Mesenchymal stem cell (in vitro differentiated cells and primary cell): ENCODE results near the gene ANXA1.
A peak's percentile ranks its signal among the peaks of the same experiment; 100 is the strongest.

Experiments
- DNase-seq: peaks from one replicate; pipeline ENCODE4 v3.0.0-alpha.2; 2013
- H2AFZ ChIP-seq: one replicate; pipeline ENCODE4 v1.6.1; 2013; ENCODE audit warnings: low read depth, mild to moderate bottlenecking, control low read depth, inconsistent platforms, low read length, moderate library complexity
- H2AK5ac ChIP-seq: 2 replicates; pipeline ENCODE4 v1.6.1; 2013; ENCODE audit warnings: low read length, moderate library complexity, mild to moderate bottlenecking, inconsistent platforms; ENCODE audit not compliant: severe bottlenecking
- H2BK120ac ChIP-seq: one replicate; pipeline ENCODE4 v1.6.1; 2013; ENCODE audit warnings: low read depth, mild to moderate bottlenecking, inconsistent platforms, low read length, moderate library complexity
- H2BK12ac ChIP-seq, 2 experiments: one replicate each; pipeline ENCODE4 v1.6.1; 2013; ENCODE audit warnings: inconsistent platforms in 2 of 2, low read length in 2 of 2, mild to moderate bottlenecking in 2 of 2, moderate library complexity in 2 of 2, control low read depth in 1 of 2
- H2BK15ac ChIP-seq: one replicate; pipeline ENCODE4 v1.6.1; 2013; ENCODE audit warnings: mild to moderate bottlenecking, low read depth, inconsistent platforms; ENCODE audit not compliant: poor library complexity, severe bottlenecking
- H2BK5ac ChIP-seq: 2 replicates; pipeline ENCODE4 v1.6.1; 2013; ENCODE audit warnings: low read depth, mild to moderate bottlenecking, low read length, control low read depth, inconsistent platforms; ENCODE audit not compliant: poor library complexity, severe bottlenecking
- H3K14ac ChIP-seq, 2 experiments: one replicate each; pipeline ENCODE4 v1.6.1; 2013; ENCODE audit warnings: inconsistent platforms in 2 of 2, low read length in 2 of 2, control low read depth in 1 of 2, mild to moderate bottlenecking in 1 of 2, moderate library complexity in 1 of 2
- H3K18ac ChIP-seq, 2 experiments: one replicate each; pipeline ENCODE4 v1.6.1; 2013; ENCODE audit warnings: inconsistent platforms in 2 of 2, low read length in 2 of 2, control low read depth in 1 of 2, low read depth in 1 of 2, mild to moderate bottlenecking in 1 of 2
- H3K23ac ChIP-seq, 2 experiments: one replicate each; pipeline ENCODE4 v1.6.1; 2013; ENCODE audit warnings: inconsistent platforms in 2 of 2, low read length in 2 of 2, mild to moderate bottlenecking in 2 of 2, moderate library complexity in 2 of 2, control low read depth in 1 of 2
- H3K27ac ChIP-seq: 2 replicates; pipeline ENCODE4 v1.5.1; 2013; ENCODE audit warnings: mild to moderate bottlenecking, moderate library complexity, low read length, control low read depth, inconsistent platforms; ENCODE audit not compliant: poor library complexity, severe bottlenecking
- H3K27me3 ChIP-seq, 2 experiments: 2 replicates each; pipeline versions ENCODE4 v1.6.1 to v1.7.0; 2013; ENCODE audit warnings: low read length in 2 of 2, mild to moderate bottlenecking in 2 of 2, moderate library complexity in 2 of 2, control low read depth in 1 of 2, inconsistent platforms in 1 of 2; ENCODE audit not compliant: control insufficient read depth in 1 of 2, insufficient read depth in 1 of 2
- H3K36me3 ChIP-seq, 2 experiments: 2 replicates each; pipeline versions ENCODE4 v1.6.1 to v1.7.0; 2013; ENCODE audit warnings: low read length in 2 of 2, control low read depth in 1 of 2, inconsistent platforms in 1 of 2, low read depth in 1 of 2, mild to moderate bottlenecking in 1 of 2; ENCODE audit not compliant: insufficient read depth in 2 of 2, control insufficient read depth in 1 of 2
- H3K4ac ChIP-seq, 2 experiments: one replicate each; pipeline ENCODE4 v1.6.1; 2013; ENCODE audit warnings: inconsistent platforms in 2 of 2, low read length in 2 of 2, mild to moderate bottlenecking in 2 of 2, moderate library complexity in 2 of 2, control low read depth in 1 of 2, low read depth in 1 of 2
- H3K4me1 ChIP-seq: 2 replicates; pipeline ENCODE4 v1.6.1; 2013; ENCODE audit warnings: low read depth, low read length, control low read depth; ENCODE audit not compliant: control insufficient read depth, insufficient read depth
- H3K4me2 ChIP-seq: 2 replicates; pipeline ENCODE4 v1.6.1; 2013; ENCODE audit warnings: low read length, mild to moderate bottlenecking, inconsistent platforms; ENCODE audit not compliant: poor library complexity, severe bottlenecking
- H3K4me3 ChIP-seq, 2 experiments: 2 replicates each; pipeline versions ENCODE4 v1.5.1 to v1.7.0; 2013; ENCODE audit warnings: low read length in 2 of 2, mild to moderate bottlenecking in 2 of 2, control low read depth in 1 of 2, low read depth in 1 of 2; ENCODE audit not compliant: insufficient read depth in 1 of 2
- H3K79me1 ChIP-seq: replicated peaks from 2 replicates; pipeline ENCODE4 v1.6.1; 2013; ENCODE audit warnings: mild to moderate bottlenecking, control low read depth, low read length, inconsistent platforms; ENCODE audit not compliant: poor library complexity, severe bottlenecking
- H3K9ac ChIP-seq: 2 replicates; pipeline ENCODE4 v1.7.0; 2013; ENCODE audit warnings: mild to moderate bottlenecking, low read length, moderate library complexity
- H3K9me3 ChIP-seq: 2 replicates; pipeline ENCODE4 v1.7.0; 2013; ENCODE audit warnings: mild to moderate bottlenecking, low read length; ENCODE audit not compliant: control insufficient read depth
- H4K8ac ChIP-seq: one replicate; pipeline ENCODE4 v1.6.1; 2013; ENCODE audit warnings: inconsistent platforms, mild to moderate bottlenecking, low read length, moderate library complexity
- H4K91ac ChIP-seq: one replicate; pipeline ENCODE4 v1.6.1; 2013; ENCODE audit warnings: mild to moderate bottlenecking, low read length, inconsistent platforms
- WGBS: methylation state at CpG from one replicate; pipeline ENCODE4 v1.1.7; 2013; ENCODE audit warnings: mixed read lengths; 5-methylcytosine and 5-hydroxymethylcytosine counted together

ANXA1 gene

GRCh38 chr9:73172901-73173215 lies 21.2 kb downstream of the ANXA1 start:
- no peaks in the 10 kb centered on the region for H3K9me3 ChIP-seq
- no peak overlapping the region for H4K91ac ChIP-seq
- H2BK120ac ChIP-seq: no peak overlapping the region
- H3K4me1 ChIP-seq: no peaks in the 10 kb centered on the region
- no peak overlapping the region for H3K4me3 ChIP-seq
- H2BK12ac ChIP-seq: no peak overlapping the region
- no peak overlapping the region for H2BK15ac ChIP-seq
- H3K23ac ChIP-seq: no peak overlapping the region
- no peak overlapping the region for H3K27ac ChIP-seq
- H3K18ac ChIP-seq: no peak overlapping the region
- no peak overlapping the region for H3K14ac ChIP-seq
- H2AFZ ChIP-seq: no peak overlapping the region
- peaks cover 0 to 40% of the 10 kb centered on the region in 2 experiments for H3K36me3 ChIP-seq
- H2BK5ac ChIP-seq: no peak overlapping the region
- H3K4me2 ChIP-seq: no peak overlapping the region
- WGBS: 79% methylated on average over 3 of the region's 3 CpGs
- H2AK5ac ChIP-seq: peak overlapping the region; percentile 24
- H3K27me3 ChIP-seq: no peaks in the 10 kb centered on the region
- H4K8ac ChIP-seq: no peak overlapping the region
- no peak overlapping the region for H3K4ac ChIP-seq
- H3K79me1 ChIP-seq: no peaks in the 10 kb centered on the region
- peak overlapping the region; percentile 6 for H3K9ac ChIP-seq
- DNase-seq: no peak

- Histone ChIP-seq H3K4me3 (no peak overlapping the region), H3K9ac (no peak overlapping the region), H3K18ac (no peak overlapping the region), H3K4me2 (no peak overlapping the region), H2BK5ac (no peak overlapping the region), H4K8ac (no peak overlapping the region), H3K14ac (no peak overlapping the region), H2BK12ac (no peak overlapping the region), H3K4me1 (no peaks in the 10 kb centered on the region), H3K9me3 (no peaks in the 10 kb centered on the region), H2AK5ac (no peak overlapping the region), H3K27ac (no peak overlapping the region), H2BK120ac (no peak overlapping the region), H3K27me3 (no peaks in the 10 kb centered on the region), H2BK15ac (no peak overlapping the region), H3K23ac (no peak overlapping the region), H3K4ac (no peak overlapping the region), H3K79me1 (no peaks in the 10 kb centered on the region), H2AFZ (no peak overlapping the region), H3K36me3 (peaks cover 0 to 31% of the 10 kb centered on the region in 2 experiments), H4K91ac (no peak overlapping the region)
- 92% methylated on average over 2 of the region's 3 CpGs for WGBS
- no peak for DNase-seq
These were observed 22.1 kb downstream of the ANXA1 start for GRCh38 chr9:73173557-73174329.

DNA sequence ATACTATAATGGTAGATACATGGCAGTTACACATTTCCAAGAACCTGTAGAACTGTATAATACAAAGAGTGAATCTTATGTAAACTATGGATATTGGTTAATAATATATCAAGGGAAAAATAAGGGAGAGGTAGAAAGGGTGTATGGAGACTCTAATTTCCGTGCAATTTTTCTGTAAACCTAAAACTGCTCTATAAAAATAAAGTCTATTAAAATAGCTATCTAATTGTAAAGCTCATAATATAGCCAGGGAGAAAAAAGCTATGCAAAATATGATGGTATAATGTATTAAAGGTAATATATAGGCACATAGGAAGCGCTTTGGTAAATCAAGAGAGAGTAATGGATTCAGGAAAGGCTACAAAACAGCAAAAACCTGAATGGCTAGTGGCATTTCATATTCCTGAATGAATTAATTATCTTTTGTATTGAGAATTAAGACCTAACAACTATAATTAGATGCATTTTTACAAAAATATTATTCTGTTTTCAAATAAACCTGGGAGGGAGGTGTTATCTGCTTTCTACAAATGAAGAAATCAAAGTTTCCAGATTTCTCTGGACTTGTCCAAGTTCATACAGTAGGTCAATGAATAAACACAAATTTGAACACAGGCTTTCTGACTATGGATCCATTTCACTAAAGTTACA lies 22.8 kb downstream of the ANXA1 start:
- Histone ChIP-seq H3K14ac (no peak overlapping the region), H2AFZ (no peak overlapping the region), H2AK5ac (no peak overlapping the region), H4K8ac (no peak overlapping the region), H3K4me2 (no peak overlapping the region), H4K91ac (no peak overlapping the region), H3K27ac (no peak overlapping the region), H2BK12ac (no peak overlapping the region), H2BK5ac (no peak overlapping the region), H3K4ac (no peak overlapping the region), H2BK120ac (no peak overlapping the region), H3K23ac (no peak overlapping the region), H3K4me3 (no peak overlapping the region), H3K4me1 (no peaks in the 10 kb centered on the region), H3K27me3 (no peaks in the 10 kb centered on the region), H3K9me3 (no peaks in the 10 kb centered on the region), H3K18ac (no peak overlapping the region), H3K9ac (no peak overlapping the region), H3K36me3 (peaks cover 0 to 24% of the 10 kb centered on the region in 2 experiments), H2BK15ac (no peak overlapping the region), H3K79me1 (no peaks in the 10 kb centered on the region)
- 92% methylated on average over 1 of the region's 2 CpGs for WGBS
- DNase-seq: no peak

DNA sequence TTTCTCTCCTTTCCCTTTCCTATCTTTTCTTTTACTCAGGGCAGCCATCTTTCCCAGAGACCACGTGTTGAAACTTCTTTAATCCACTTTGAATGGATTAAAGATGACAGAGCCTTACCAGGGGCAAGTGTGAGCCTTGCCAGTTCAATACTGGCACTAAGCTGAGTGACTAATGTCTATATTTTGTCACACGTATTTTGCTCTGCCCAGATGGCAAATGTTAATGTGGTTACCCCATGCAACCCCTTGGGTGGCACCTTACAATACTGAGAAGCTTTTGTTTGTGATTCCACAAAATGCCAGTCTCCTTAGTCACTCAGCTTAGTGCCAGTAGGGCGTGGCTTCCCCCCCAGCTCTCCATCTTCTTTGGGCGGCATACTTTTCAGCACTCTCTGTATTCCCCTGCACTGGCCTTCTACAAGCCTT lies 24.8 kb downstream of the ANXA1 start:
- H3K4me2 ChIP-seq: no peak overlapping the region
- 70% methylated on average over 4 of the region's 4 CpGs for WGBS

More for the DNA sequence above, 24.8 kb downstream of the ANXA1 start:
- H3K4me1 ChIP-seq: no peaks in the 10 kb centered on the region
- no peak overlapping the region for H4K8ac ChIP-seq
- no peaks in the 10 kb centered on the region for H3K9me3 ChIP-seq
- no peak overlapping the region for H3K9ac ChIP-seq
- H3K79me1 ChIP-seq: no peaks in the 10 kb centered on the region
- H3K27ac ChIP-seq: no peak overlapping the region
- no peak overlapping the region for H2BK120ac ChIP-seq
- no peak overlapping the region for H2AK5ac ChIP-seq
- no peak overlapping the region for H2AFZ ChIP-seq
- H3K27me3 ChIP-seq: no peaks in the 10 kb centered on the region
- H3K4me3 ChIP-seq: no peak overlapping the region
- H2BK5ac ChIP-seq: no peak overlapping the region
- no peak overlapping the region for H3K14ac ChIP-seq
- no peak overlapping the region for H2BK15ac ChIP-seq
- H3K18ac ChIP-seq: peak overlapping the region in 1 of 2 experiments; percentile 12
- H3K36me3 ChIP-seq: peaks cover 0 to 6% of the 10 kb centered on the region in 2 experiments
- H4K91ac ChIP-seq: no peak overlapping the region
- no peak overlapping the region for H3K23ac ChIP-seq
- H2BK12ac ChIP-seq: no peak overlapping the region
- DNase-seq: no peak
- H3K4ac ChIP-seq: no peak overlapping the region
